Mesangial cell (primary cell): ENCODE data around the gene ENPP1. TPM values are rescaled to one million over a fixed set of nuclear protein-coding genes. Genes with fewer than 3 reads are reported as not detected.

Experiments
- total RNA-seq: library from RNA; depleted of rRNA; stranded (reverse); fragments of >200 nt; gene quantifications from 2 replicates; pipeline ENCODE4 v1.2.3, GENCODE V29; 2015

ENPP1 gene
- 5.4 and 15.5 TPM in 2 replicates for total RNA-seq

GRCh38 chr6:131807644-131808459 lies at the start of gene ENPP1:
TSS of gene ENPP1 (plus strand) at chr6:131808020. CDS start at chr6:131808036, 16 bp downstream.

Other genes starting within 250 kb of the ENPP1 start
- gene ARG1, start 234.8 kb upstream of the ENPP1 start, total RNA-seq = not detected in 2 replicates
- gene MED23, start 179.8 kb upstream of the ENPP1 start, total RNA-seq = 14.0 and 16.4 TPM in 2 replicates
- 0.13 TPM in 1 of 2 replicates, not detected in the other for gene ENPP3, start 170.7 kb upstream of the ENPP1 start, total RNA-seq
- not detected in 2 replicates for gene OR2A4, start 106.6 kb upstream of the ENPP1 start, total RNA-seq
- not detected in 2 replicates for gene CTAGE9, start 97.0 kb upstream of the ENPP1 start, total RNA-seq
- 325 and 530 TPM in 2 replicates for gene CCN2, start 143.4 kb downstream of the ENPP1 start, total RNA-seq